Lung (tissue), 12 donors: Measurements from ENCODE around the gene RHEB. TPM values are rescaled to one million over a fixed set of nuclear protein-coding genes. Genes with fewer than 3 reads are reported as not detected.

Source experiments
- ATAC-seq: fragments of 200-7000 bp; cut with Tn5 transposase; one replicate; pipeline ENCODE4 v1.9.1; 2020; ENCODE audit warnings: moderate number of reproducible peaks; ENCODE audit not compliant: insufficient read depth, low FRiP score
- DNase-seq, 3 donors: peaks; one replicate each; pipeline ENCODE4 v3.0.0-alpha.2; 2013 to 2017
- H3K27ac ChIP-seq, 2 donors: one replicate each; pipeline ENCODE4 v1.5.1; 2013; ENCODE audit warnings: mild to moderate bottlenecking in 2 of 2, moderate library complexity in 2 of 2, control low read depth in 1 of 2, inconsistent platforms in 1 of 2, low read depth in 1 of 2, low read length in 1 of 2
- H3K27me3 ChIP-seq, 3 donors: one replicate each; pipeline ENCODE4 v1.5.1; 2013; ENCODE audit warnings: low read length in 2 of 3; ENCODE audit not compliant: control insufficient read depth in 3 of 3, insufficient read depth in 3 of 3
- H3K36me3 ChIP-seq, 4 donors: one replicate each; pipeline ENCODE4 v1.5.1; 2013; ENCODE audit warnings: low read length in 4 of 4, mild to moderate bottlenecking in 1 of 4, moderate library complexity in 1 of 4; ENCODE audit not compliant: control insufficient read depth in 4 of 4, insufficient read depth in 4 of 4
- H3K4me1 ChIP-seq, 5 donors: one replicate each; pipeline ENCODE4 v1.5.1; 2013; ENCODE audit warnings: low read length in 5 of 5, mild to moderate bottlenecking in 2 of 5, moderate library complexity in 1 of 5; ENCODE audit not compliant: control insufficient read depth in 5 of 5, insufficient read depth in 5 of 5
- H3K4me3 ChIP-seq: one replicate; pipeline ENCODE4 v1.5.1; 2013; ENCODE audit warnings: mild to moderate bottlenecking, control low read depth, moderate library complexity
- H3K9ac ChIP-seq, 2 donors: one replicate each; pipeline ENCODE4 v1.5.1; 2013; ENCODE audit warnings: low read length in 2 of 2, control low read depth in 1 of 2; ENCODE audit not compliant: insufficient read depth in 1 of 2
- H3K9me3 ChIP-seq, 4 donors: one replicate each; pipeline ENCODE4 v1.5.1; 2013; ENCODE audit warnings: low read length in 3 of 4, mild to moderate bottlenecking in 1 of 4, moderate library complexity in 1 of 4; ENCODE audit not compliant: control insufficient read depth in 4 of 4, insufficient read depth in 3 of 4
- CTCF ChIP-seq: IDR thresholded peaks from 2 replicates; pipeline ENCODE4 v1.5.1; 2012; ENCODE audit warnings: mild to moderate bottlenecking; ENCODE audit errors: control extremely low read depth, extremely low read depth
- WGBS, 2 donors: extraction: QIAGEN DNeasy Blood & Tissue Kit; methylation state at CpG; one replicate each; pipeline ENCODE4 v1.1.7; 2013; 5-methylcytosine and 5-hydroxymethylcytosine counted together
- polyA plus RNA-seq, 2 donors: library from polyadenylated mRNA; stranded (reverse); fragments of 200-250 nt; gene quantifications; one replicate each; pipeline ENCODE4 v1.2.1, GENCODE V29; 2013
- total RNA-seq, 2 donors: library from RNA; depleted of rRNA in 1 of 2; stranded (reverse); fragments of >200 nt in 1 of 2; gene quantifications; one replicate each; pipeline ENCODE4 v1.2.1, GENCODE V29; 2014 to 2021
- donor health status: control.
- donor health status: control.
- donor health status: Bipolar disorder and iron deficiency.
- donor health status: healthy.
- donor health status: DM: yes; HTN: yes; CAD: no.

Gene RHEB
- total and polyA plus RNA-seq, 4 donors, result 65.6 to 117 (median 83.8) TPM

GRCh38 chr7:151431768-151432311 is 87.9 kb downstream of the RHEB start:
- Histone ChIP-seq H3K9ac (no peak overlapping the region), H3K9me3 (no peaks in the 10 kb centered on the region), H3K36me3 (no peaks in the 10 kb centered on the region), H3K4me1 (peaks cover 0 to 33% (median 18%) of the 10 kb centered on the region in 5 donors), H3K27me3 (no peaks in the 10 kb centered on the region), H3K27ac (no peak overlapping the region), H3K4me3 (no peak overlapping the region)
- DNase-seq, result no peak
- no peak for ATAC-seq
- TF ChIP-seq CTCF, result no peak
- 96 to 97% methylated on average over 25 of the region's 25 CpGs for WGBS, 2 donors

GRCh38 chr7:151431281-151431767 is 88.4 kb downstream of the RHEB start:
- DNase-seq (no peak), ATAC-seq (no peak)
- Histone ChIP-seq H3K4me1 (peaks cover 0 to 38% (median 18%) of the 10 kb centered on the region in 5 donors), H3K27ac (no peak overlapping the region), H3K9ac (no peak overlapping the region), H3K4me3 (no peak overlapping the region), H3K9me3 (no peaks in the 10 kb centered on the region), H3K36me3 (no peaks in the 10 kb centered on the region), H3K27me3 (no peaks in the 10 kb centered on the region)
- WGBS, 2 donors, result 93 to 97% methylated on average over 13 of the region's 13 CpGs
- no peak for TF ChIP-seq CTCF

- Histone ChIP-seq H3K27ac (no peak overlapping the region), H3K27me3 (no peaks in the 10 kb centered on the region), H3K9me3 (no peaks in the 10 kb centered on the region), H3K36me3 (no peaks in the 10 kb centered on the region), H3K4me3 (no peak overlapping the region), H3K9ac (no peak overlapping the region), H3K4me1 (peaks cover 0 to 45% (median 18%) of the 10 kb centered on the region in 5 donors)
- WGBS, 2 donors, result 92 to 93% methylated on average over 16 of the region's 16 CpGs
- ATAC-seq (no peak), DNase-seq (no peak)
- TF ChIP-seq CTCF, result no peak
Measured at GRCh38 chr7:151430391-151431205, 89.1 kb downstream of the RHEB start.
